ENCODE data around the gene APBA2.

- TF ChIP-seq ZNF707 (tag by site-specific recombination; IDR thresholded peaks at IDR 0.05), result no peak
- no peak for TF ChIP-seq ZFP37 (tag by site-specific recombination; IDR thresholded peaks at IDR 0.05)
- TF ChIP-seq TCF7L2 (IDR thresholded peaks at IDR 0.05; ENCODE audit: borderline replicate concordance, low read depth, low read length), result no peak
- TF ChIP-seq MEIS1 (CRISPR knock-in tag; IDR thresholded peaks at IDR 0.05; ENCODE audit: borderline replicate concordance), result no peak
- no peak for TF ChIP-seq CTCF (tag by site-specific recombination; IDR thresholded peaks at IDR 0.05)
- TF ChIP-seq ZBTB26 (tag by site-specific recombination; optimal IDR thresholded peaks at IDR 0.05), result no peak
- TF ChIP-seq ZBTB10 (tag by site-specific recombination; IDR thresholded peaks at IDR 0.05), result no peak
- no peak for TF ChIP-seq ZNF274 (IDR thresholded peaks at IDR 0.05; ENCODE audit: low read length)
- TF ChIP-seq ZNF274 (tag by site-specific recombination; IDR thresholded peaks at IDR 0.05; ENCODE audit: borderline replicate concordance), result no peak
- no peak for TF ChIP-seq ZNF341 (tag by site-specific recombination; IDR thresholded peaks at IDR 0.05; ENCODE audit: low read depth)
- no peak for TF ChIP-seq ZNF132 (tag by site-specific recombination; IDR thresholded peaks at IDR 0.05; ENCODE audit: borderline replicate concordance)
- TF ChIP-seq ZBTB49 (tag by site-specific recombination; IDR thresholded peaks at IDR 0.05; ENCODE audit: low read depth), result no peak
- TF ChIP-seq ZNF629 (tag by site-specific recombination; IDR thresholded peaks at IDR 0.05), result no peak
- no peak for TF ChIP-seq PRDM10 (tag by site-specific recombination; IDR thresholded peaks at IDR 0.05)
- TF ChIP-seq PRDM4 (tag by site-specific recombination; IDR thresholded peaks at IDR 0.05), result no peak
Observed at GRCh38 chr15:29093065-29093435, 207.3 kb downstream of the APBA2 start.
